Measurements from ENCODE around the gene HOXD9. TPM values are rescaled to one million over a fixed set of nuclear protein-coding genes. Genes with fewer than 3 reads are reported as not detected.

The HOXD9 gene
- polyA plus RNA-seq, 1 experiment = not detected

- Histone ChIP-seq H3K27ac (ENCODE audit: low read depth, low read length) (no peak overlapping the region), H3K27me3 (ENCODE audit: control insufficient read depth, insufficient read depth, low read length) (peaks cover 93% of the 10 kb centered on the region), H3K9me3 (ENCODE audit: control insufficient read depth, insufficient read depth, low read length) (peaks cover 14% of the 10 kb centered on the region; the same call in 1 of the 2 replicates), H3K4me3 (ENCODE audit: low read depth, low read length) (no peak overlapping the region)
- no peak for TF ChIP-seq CTCF (IDR thresholded peaks at IDR 0.05; ENCODE audit: low read depth, low read length)
- ChIA-PET CTCF (interaction anchor here (1.0 to 1.8 kb wide), 6 partner anchors 15 to 992 kb away, joined by 3 to 8 read pairs (median 4); no protein-coding TSS in a partner anchor), POLR2A (no interaction called here)
- no peak for DNase-seq (ENCODE audit: low read depth, low spot score)
These were observed 33.0 kb downstream of the HOXD9 start for GRCh38 chr2:176155356-176156044.

GRCh38 chr2:176156301-176156806 lies 33.8 kb downstream of the HOXD9 start:
- no peak for TF ChIP-seq CTCF (IDR thresholded peaks at IDR 0.05; ENCODE audit: low read depth, low read length)
- Histone ChIP-seq H3K4me3 (ENCODE audit: low read depth, low read length) (no peak overlapping the region), H3K27me3 (ENCODE audit: control insufficient read depth, insufficient read depth, low read length) (peaks cover 92% of the 10 kb centered on the region), H3K27ac (ENCODE audit: low read depth, low read length) (no peak overlapping the region), H3K9me3 (ENCODE audit: control insufficient read depth, insufficient read depth, low read length) (peaks cover 9% of the 10 kb centered on the region; the same call in 1 of the 2 replicates)
- ChIA-PET POLR2A (no interaction called here), CTCF (interaction anchor here (1.3 to 1.4 kb wide), 2 partner anchors 29 to 992 kb away, joined by 3 to 4 read pairs; no protein-coding TSS in a partner anchor)
- DNase-seq (ENCODE audit: low read depth, low spot score) = no peak

- Histone ChIP-seq H3K4me3 (ENCODE audit: low read depth, low read length) (no peak within 1 kb of the TSS), H3K27me3 (ENCODE audit: control insufficient read depth, insufficient read depth, low read length) (peaks cover 92% of the 10 kb centered on the region), H3K9me3 (ENCODE audit: control insufficient read depth, insufficient read depth, low read length) (peaks cover 9% of the 10 kb centered on the region; the same call in 1 of the 2 replicates), H3K27ac (ENCODE audit: low read depth, low read length) (no peak within 1 kb of the TSS)
- DNase-seq (ENCODE audit: low read depth, low spot score) = no peak
- TF ChIP-seq CTCF (IDR thresholded peaks at IDR 0.05; ENCODE audit: low read depth, low read length) = no peak
- ChIA-PET POLR2A (no interaction called here), CTCF (interaction anchor here (1.4 kb wide), 1 partner anchor 991 kb away, joined by 3 read pairs; no protein-coding TSS in a partner anchor)
These were observed 34.4 kb downstream of the HOXD9 start, which contains the start of gene HOXD3 for GRCh38 chr2:176156807-176157498. HOXD3 (plus strand) TSS chr2:176157307; CDS start chr2:176169115, 11,808 bp downstream.

GRCh38 chr2:176157499-176158185 lies 35.1 kb downstream of the HOXD9 start:
- Histone ChIP-seq H3K27me3 (ENCODE audit: control insufficient read depth, insufficient read depth, low read length) (peaks cover 92% of the 10 kb centered on the region), H3K9me3 (ENCODE audit: control insufficient read depth, insufficient read depth, low read length) (peaks cover 9% of the 10 kb centered on the region; the same call in 1 of the 2 replicates), H3K4me3 (ENCODE audit: low read depth, low read length) (no peak overlapping the region), H3K27ac (ENCODE audit: low read depth, low read length) (no peak overlapping the region)
- no peak for DNase-seq (ENCODE audit: low read depth, low spot score)
- CTCF ChIA-PET = interaction anchor here (0.7 kb wide), 1 partner anchor 396 kb away, joined by 11 read pairs; no protein-coding TSS in a partner anchor
- POLR2A ChIA-PET = no interaction called here
- no peak for TF ChIP-seq CTCF (IDR thresholded peaks at IDR 0.05; ENCODE audit: low read depth, low read length)

Data from AG04450 (cell line).